Stimulated activated CD8-positive, alpha-beta memory T cell treated with anti-CD3 and anti-CD28 coated beads, Interleukin-7, amount 100 ng/mL, for 4 hours (primary cell): ENCODE data around the gene CDC5L.
"Not testable (repeated sequence)": the region's sequence is repeated elsewhere in the genome, so short reads cannot be mapped to it uniquely, and the experiment has no call there.

Source experiments
- DNase-seq, 2 donors: peaks; one replicate each; pipeline ENCODE4 v3.0.0-alpha.2; 2020; ENCODE audit warnings: low read depth in 2 of 2

CDC5L gene

DNA sequence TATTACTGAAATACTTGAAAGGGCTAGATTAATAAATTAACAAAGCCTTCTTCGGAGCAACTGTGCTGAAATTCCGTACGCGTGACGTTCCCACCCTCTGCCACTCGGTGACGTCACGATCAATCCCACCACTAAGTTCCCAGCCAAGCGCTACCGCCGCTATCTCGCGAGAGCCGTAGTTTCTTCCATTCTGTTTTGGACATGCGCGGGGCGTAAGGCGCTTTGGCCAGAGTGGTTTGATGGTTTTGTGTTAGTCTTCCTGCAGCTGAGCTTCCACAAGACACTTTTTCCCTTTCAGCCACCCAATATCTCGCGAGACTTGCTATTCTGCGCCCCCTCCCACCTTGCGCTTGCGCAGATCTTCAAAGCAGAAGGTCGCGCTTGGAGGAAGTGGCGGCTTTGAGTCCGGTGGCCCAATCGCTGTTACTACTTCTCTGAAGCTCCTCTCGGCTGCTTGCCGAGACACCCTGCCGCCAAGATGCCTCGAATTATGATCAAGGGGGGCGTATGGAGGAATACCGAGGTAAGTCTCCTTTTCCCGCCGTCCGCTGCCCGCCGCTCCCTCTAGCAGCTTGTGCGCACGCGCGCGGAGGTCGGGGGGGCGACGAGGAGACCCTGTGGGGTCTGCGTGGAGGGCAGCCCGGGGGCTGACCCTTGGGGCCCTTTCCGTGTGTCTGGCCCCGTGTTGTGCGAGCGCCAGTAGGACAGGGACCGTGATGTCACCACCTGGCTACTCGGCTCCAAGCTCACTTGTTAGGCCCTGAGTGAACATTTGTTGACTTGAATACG is at the start of gene CDC5L:
Gene CDC5L (plus strand): TSS at position 361 of the 789 bp plus-strand sequence. CDS start 118 bp downstream, at position 479.
- DNase-seq: peak; percentile 86 to 92

DNA sequence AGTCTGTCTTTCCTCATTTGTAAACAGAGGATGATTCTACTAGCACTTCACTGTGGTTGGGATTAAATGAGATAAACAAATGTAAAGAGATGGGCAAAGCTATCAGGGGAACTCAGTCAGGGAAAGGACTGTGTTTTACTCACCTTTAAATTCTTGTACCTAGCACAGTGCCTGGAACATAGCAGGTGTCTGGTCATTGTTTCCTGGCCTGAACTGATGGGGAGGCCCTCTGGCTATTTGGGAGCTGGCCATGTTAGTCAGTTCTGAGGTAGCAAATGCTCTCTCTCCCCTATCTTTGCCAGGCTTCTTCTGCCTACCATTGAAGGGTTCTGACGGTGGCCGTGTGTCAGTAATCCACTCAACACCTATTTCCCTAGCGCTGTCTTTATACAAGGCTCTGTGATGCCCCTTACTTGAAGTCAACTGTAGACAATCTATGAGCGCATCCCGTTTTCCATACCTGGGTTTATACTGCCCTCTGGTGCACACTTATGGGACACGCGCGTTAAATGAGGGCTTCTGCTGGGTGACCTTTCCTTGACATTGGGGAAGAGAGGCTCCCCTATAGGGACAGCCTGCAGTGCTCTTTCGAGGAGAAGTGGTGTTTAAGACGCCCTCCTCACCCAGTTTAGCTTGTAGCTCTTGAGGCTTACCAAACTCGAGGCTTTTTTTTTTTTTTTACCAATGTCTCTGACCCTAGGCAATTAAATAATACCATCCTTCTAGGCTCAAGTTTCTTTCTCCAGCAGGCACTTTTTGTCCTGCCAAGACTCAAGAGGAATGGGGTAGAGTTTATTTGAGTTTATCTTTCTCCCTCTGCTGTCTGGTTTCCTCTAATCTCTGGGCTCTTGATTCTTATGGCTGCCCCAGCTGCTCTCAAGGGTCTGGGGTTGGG is 49.0 kb upstream of the CDC5L start:
- DNase-seq: peak; percentile 29 to 46

DNA sequence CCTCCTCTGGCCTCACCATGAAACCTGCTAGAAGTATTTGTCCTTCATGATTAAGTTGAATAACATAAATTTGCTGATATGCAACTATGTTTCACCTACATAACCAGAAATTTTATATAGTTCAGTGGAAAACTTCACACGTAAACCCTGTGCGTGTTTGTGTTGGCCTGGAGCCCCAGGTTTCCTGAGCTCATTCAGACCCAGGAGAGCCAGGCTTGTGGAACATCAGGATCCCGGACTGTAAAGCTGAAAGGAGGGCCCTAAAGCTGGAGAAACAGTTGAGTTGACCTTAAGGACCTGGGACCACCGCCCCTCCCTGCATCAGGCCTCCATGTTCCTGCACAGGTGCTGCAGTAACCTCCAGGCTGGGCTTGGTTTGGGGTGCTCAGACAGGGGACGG is 48.2 kb upstream of the CDC5L start:
- DNase-seq: no peak

DNA sequence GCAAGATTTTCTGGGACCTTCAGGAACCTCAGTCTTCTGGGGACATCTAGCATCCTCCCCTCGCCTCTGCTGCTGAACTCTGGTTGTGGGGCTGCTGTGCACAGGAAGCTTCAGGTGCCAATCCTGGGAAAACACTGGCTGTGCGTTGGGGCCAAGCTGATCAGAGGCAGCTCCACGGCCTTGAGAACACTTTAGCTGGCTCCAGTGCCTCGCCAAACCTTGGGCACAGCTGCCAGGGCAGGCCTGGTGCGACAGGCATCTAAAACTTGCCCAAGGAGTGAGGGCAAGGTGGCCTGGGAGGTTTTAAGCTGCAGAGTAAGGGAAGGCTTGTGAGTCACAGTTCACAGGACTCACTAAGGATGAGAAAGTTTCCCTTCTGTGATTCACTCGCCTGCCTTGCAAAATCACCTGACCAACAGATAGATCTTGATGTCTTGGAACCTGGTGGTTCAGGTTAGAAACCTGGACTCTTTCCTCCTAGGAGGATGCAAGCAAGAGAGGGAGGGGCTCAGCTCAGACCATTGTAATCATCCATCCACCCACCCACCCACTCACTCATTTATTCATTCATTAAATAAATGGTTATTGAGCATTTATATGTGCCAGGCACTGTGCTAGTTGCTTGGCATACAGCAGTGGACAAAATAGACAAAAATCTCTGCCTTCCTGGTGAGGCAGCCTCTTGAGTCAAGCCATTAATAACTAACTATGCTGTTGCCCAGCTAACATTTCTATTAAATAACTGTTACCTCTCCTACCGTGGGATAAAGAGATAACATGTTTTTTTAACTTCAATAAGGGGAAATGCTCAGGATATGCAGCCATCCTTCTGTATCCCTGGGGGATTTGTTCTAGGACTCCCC is 47.5 kb upstream of the CDC5L start:
- no peak for DNase-seq

DNA sequence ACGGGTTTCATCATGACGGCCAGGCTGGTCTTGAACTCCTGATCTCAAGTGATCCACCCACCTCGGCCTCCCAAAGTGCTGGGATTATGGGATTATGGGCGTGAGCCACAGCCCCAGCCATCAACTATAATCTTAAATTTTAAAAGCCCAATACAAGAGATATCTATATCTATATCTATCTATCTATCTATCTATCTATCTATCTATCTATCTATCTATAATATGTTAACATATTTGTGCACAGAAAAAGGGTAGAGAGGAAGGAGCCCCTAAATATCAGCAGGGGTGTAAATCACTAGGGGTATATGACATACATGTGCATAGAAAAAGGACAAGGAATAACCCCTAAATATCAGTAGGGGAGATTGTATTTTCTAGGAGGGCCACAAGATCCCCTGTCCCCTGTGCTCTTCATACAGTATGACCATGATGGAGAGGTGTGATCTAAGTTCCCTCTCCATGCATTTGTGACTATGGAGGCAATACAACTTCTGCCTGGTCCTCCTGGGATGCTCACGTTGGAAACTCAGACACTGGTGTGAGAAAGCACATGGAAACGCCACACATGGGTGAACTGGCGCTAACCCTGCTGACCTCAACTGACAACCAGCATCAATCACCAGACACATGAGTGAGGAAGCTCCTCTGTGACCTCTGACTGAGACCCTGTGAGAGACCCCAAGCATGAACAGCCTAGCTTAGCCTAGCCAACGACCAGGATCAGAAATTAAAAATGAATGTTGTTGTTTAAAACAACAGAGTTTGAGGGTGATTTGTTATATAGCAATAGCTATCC is 46.2 kb upstream of the CDC5L start:
- DNase-seq: no peak

DNA sequence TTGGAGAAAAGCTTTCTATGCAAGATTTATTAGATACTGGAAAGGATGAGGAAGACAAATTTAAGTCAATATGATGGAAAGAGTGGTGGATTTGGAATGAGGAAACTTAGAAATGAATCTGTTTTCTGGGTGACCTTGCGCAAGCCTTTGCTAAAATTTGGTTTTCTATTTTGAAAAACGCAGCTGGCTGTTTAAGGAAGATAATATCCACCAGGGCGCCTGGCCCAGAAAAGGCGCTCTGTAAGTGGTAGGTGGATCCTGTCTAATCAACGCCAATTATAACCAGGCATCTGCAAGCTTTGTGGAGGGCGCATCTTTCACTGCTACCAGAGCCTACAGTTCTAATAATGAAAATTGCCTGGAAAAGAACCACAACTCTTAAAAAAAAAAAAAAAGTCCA is 45.5 kb upstream of the CDC5L start:
- DNase-seq: no peak

DNA sequence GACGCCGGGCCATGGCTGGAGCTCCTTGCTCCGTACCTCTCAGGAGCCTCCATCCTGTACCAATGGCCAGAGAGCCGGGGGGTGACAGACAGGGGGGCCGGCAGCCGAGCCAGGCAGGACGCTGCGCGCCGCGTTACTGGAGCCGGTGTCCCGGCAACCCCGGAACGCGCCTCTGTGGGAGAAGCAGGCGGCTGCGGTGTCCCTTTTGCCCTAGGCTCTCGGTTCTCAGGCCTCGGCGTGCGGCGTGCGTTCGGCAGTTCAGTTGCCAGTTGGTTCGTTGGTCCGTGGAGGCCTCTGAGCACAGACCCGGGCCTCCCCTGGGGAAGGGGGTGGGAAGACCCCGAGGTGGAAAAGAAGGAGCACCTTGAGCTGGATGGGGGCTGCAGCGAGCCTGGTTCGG is 45.0 kb upstream of the CDC5L start, which contains the start of gene SPATS1:
Gene SPATS1 (plus strand): TSS at position 162 of the 400 bp plus-strand sequence. CDS start 446 bp downstream, outside the sequence.
- no peak for DNase-seq

DNA sequence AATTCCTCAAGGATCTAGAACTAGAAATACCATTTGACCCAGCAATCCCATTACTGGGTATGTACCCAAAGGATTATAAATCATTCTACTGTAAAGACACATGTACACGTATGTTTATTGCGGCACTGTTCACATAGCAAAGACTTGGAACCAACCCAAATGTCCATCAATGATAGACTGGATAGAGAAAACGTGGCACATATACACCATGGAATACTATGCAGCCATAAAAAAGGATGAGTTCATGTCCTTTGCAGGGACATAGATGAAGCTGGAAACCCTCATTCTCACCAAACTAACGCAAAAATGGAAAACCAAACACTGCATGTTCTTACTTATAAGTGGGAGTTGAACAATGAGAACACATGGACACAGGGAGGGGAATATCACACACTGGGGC is 40.7 kb upstream of the CDC5L start:
- not testable (repeated sequence) for DNase-seq

DNA sequence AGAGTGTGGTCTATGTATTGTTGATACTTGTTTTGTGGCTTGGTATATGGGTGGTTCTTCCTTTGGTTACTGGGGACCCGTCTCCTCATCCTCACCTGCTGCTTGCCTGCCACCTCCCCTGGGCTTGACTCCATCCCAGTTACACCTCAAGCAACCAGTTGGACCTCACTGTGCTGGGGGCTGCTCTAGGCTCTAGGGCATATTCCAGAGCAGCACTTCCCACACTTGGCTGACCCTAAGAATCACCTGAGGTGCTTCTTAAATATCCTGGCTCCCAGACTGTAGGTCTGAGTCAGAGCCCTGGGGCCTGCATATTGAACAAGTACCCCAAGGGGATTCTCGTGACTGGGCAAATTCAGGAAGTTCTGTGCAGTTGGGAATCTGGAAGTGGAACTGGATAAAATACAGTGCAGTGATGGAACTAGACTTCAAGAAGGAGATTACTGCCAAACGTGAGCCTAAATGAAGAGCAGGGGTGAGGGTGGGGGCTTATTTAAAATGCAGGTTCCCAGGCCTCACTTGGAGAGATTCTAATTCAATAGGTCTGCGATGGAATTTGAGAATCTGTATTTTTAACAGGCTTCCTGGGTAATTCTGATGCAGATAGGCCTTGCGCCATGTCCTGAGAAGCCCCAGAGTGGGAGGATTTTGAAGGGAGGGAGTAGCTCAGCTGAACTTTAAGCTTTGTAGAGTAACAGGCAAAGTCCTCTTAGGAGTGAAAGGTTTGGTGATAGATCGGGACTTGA is 37.4 kb upstream of the CDC5L start:
- DNase-seq: no peak

DNA sequence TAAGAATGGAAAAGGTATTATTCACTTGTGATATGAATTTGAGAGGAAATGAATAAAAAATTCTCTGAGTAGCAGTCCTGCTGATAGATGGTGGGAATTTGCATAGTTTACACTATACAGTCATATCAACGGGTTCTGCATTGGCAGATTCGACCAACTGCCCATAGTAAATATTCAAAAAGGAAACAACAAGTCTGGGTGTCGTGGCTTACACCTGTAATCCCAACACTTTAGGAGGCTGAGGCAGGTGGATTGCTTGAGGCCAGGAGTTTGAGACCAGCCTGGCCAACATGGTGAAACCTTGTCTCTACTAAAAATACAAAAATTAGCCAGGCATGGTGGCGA is 36.9 kb upstream of the CDC5L start:
- DNase-seq: not testable (repeated sequence)

DNA sequence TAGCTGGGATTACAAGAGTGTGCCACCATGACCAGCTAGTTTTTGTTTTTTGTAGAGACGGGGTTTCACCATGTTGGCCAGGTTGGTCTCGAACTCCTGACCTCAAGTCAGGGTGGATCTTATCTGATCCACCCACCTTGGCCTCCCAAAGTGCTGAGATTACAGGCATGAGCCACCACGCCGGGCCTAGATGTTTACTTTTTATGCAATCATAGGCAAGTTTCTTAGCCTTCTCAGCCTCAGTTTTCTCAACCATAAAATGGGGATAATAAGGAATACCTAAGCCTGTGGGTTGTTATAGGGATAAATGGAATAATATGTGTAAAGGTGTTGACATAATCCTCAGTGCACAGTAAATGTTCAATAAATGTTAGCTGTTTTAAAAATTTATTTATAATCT is 35.2 kb upstream of the CDC5L start:
- DNase-seq: no peak

DNA sequence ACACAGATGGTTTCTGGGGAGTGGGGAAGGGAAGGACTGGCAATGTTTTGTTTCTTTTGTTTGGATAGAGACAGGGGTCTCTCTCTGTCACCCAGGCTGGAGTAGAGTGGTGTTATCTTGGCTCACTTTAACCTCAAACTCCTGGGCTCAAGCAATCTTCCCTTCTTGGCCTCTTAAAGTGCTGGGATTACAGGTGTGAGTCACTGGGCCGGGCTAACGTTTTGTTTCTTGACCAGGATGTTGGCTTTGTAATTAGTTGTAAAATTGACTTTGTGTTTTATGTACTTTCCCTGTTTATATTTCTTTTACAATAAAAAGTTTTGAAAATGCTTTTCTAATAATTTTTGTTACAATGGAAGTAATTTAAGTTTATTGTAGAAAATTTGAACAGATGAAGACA is 34.2 kb upstream of the CDC5L start:
- no peak for DNase-seq

DNA sequence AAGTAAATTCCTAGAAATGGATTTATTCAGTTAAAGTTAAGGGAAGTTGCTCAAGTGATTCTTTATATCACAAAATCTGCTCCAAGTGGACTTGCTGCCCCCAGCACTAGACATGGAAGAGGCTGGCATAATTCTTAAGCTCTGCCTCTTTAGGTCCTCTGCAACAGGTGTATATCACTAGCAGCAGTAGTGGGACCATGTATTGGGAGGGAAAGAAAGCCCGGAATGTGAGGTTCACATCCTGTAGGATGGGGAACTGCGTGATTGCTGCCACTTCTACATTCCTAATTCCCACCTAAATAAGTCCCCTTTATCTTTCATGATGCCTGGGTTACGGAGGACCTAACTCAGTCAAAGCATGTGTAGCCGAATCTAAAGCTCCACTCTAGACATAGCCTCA is 31.9 kb upstream of the CDC5L start:
- DNase-seq: no peak

DNA sequence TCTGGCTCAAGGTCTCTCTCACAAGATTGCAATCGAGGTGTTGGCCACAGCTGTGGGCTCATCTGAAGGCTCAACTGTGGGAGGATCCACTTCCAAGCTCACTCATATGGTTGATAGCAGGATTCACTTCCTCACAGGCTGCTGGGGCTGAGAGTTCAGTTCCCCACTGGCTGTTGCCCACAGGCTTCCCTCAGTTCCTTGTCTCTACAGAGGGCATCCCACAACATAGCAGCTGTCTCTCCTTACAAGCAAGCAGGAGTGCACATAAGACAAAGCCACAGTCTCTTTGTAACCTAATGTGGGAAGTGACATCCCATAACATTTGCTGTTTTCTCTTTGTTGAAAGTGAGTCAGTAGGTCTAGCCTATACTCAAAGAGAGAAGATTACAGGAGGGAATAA is 31.0 kb upstream of the CDC5L start:
- no peak for DNase-seq

DNA sequence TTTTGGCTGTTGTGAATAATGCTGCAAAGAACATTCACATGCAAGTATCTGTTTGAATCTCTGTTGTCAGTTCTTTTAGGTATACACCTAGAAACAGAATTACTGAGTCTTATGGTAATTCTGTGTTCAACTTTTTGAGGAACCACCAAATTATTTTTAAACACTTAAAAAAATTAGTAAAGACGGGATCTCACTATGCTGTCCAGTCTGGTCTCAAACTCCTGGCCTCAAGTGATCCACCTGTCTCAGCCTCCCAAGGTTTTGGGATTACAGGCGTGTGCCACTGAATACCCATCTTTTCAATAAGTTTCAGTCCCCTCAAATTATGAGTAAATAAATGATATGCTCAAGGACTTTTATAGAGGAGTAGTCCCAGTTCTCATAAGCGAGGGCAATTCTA is 27.5 kb upstream of the CDC5L start:
- DNase-seq: no peak

DNA sequence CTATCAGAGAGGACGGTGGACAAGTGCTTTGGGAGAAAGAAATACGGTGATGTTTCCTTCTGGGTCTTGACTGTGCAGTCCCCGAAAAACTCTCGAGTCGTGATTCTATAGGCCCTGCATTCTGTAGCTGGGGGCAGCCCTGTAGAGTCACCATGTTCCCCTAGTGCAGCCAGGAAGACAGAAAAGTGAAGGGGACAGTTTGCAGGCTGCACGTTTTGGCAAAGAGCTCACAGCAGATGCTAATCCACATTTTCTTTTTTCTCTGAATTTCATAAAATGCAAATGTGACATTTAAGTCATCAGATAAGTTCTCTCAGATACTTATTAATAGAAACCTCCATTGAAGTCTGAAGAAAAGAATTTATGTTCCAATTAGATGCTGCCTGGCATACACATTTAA is 25.6 kb upstream of the CDC5L start:
- no peak for DNase-seq

DNA sequence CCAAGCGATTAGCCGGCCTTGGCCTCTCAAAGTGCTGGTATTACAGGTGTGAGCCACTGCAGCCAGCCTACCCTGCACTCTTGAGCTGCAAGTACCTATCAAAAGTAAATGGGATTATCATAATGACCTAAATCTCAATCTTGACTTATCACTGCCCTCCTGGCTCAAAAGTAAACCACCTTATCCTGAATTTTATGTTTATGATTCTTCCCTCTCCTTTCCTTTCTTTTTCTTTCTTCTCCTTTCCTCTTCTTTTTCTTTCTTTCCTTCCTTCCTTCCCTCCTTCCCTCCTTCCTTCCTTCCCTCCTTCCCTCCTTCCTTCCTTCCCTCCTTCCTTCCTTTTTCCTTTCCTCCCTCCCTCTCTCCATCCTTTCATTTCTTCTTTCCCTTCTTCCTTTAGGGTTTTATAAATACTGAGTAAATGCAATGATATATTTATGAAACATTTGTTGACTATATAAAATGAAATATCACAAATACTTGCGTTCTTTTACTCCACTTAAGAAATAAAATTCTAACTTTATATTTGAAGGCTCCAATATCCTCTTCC is 24.1 kb upstream of the CDC5L start:
- DNase-seq: no peak

DNA sequence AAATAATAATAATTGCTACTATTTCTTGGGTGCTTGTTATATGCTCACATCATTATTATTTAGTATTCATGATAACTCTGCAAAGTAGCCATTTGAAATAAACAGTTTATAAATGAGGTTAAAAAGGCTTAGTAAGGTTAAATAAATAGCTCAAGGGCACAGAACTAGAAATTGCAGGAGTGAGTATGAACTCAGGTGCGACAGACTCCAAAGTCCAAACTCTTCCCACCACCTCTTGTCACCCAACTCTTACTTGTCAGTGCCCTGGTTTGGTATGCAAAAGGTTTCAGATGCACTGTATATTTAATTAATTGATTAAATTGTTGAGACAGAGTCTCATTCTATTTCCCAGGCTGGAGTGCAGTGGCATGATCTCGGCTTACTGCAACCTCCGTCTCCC is 20.7 kb upstream of the CDC5L start:
- no peak for DNase-seq

DNA sequence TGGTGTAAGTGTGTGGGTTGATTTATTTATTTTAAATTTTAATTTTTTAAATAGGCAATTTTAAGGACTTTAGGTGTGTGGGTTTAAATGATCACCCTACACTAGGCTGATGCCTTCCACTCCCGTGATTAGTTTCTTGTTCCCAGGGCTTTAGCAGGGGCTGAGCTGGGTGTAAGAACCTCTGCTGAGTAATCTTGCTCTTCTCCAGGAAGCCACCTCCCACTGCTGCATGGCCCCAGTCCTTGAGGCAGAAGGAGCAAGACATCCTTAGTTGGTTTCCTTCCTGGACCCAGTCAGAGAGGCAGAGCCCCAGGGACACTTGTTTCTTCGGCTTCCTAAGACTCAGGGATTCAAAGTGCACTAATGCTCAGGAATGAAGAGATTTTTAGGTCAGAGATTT is 19.8 kb upstream of the CDC5L start:
- DNase-seq: no peak

DNA sequence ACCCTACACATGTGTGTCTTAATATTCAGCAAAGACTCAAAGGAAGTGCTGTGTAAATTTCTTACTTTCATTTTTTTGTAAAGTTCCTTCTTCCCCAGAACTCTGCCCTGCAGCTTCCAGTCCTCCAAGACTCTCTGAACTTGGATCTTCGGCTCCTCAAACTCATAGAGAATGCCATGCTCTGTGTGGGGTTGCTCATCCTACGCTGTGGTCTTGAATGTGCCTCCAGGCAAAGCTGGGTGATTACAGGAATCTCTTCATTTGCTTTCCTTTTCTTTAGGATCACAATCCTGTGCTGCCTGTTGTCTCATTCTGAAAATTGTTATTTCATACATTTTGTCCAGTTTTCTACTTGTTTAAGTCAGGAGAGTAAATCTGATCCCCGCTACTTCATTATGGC is 14.5 kb upstream of the CDC5L start:
- no peak for DNase-seq
